GM21786 (cell line): ENCODE measurements around the gene SUPT5H.

Source experiments
- ATAC-seq: cut with Tn5 transposase; IDR thresholded peaks from one replicate; pipeline ENCODE4 v1.9.1; 2021; ENCODE audit not compliant: unreplicated experiment

The SUPT5H gene

GRCh38 chr19:39518458-39518857 is 73.1 kb downstream of the SUPT5H start:
- no peak for ATAC-seq

- ATAC-seq = no peak
These were observed 73.6 kb downstream of the SUPT5H start for GRCh38 chr19:39518975-39519374.

- no peak for ATAC-seq
These were observed 75.4 kb downstream of the SUPT5H start for GRCh38 chr19:39520541-39521484.

- ATAC-seq = no peak
These were observed 79.1 kb downstream of the SUPT5H start for GRCh38 chr19:39524495-39524894.

- ATAC-seq = no peak
These were observed 79.8 kb downstream of the SUPT5H start for GRCh38 chr19:39525205-39525604.
